HFFc6 (cell line): ENCODE measurements around the gene DSEL. TPM values are rescaled to one million over a fixed set of nuclear protein-coding genes. Genes with fewer than 3 reads are reported as not detected.

Experiments
- DNase-seq: peaks from one replicate; pipeline ENCODE4 v3.0.0-alpha.2; 2018
- H3K27ac Mint-ChIP-seq: 2 replicates; pipeline ENCODE4 v1.8.0; 2020; ENCODE audit warnings: mild to moderate bottlenecking, mixed read lengths
- H3K27me3 Mint-ChIP-seq: 2 replicates; pipeline ENCODE4 v1.8.0; 2021; ENCODE audit warnings: mild to moderate bottlenecking, moderate library complexity, mixed read lengths; ENCODE audit not compliant: insufficient read depth
- H3K36me3 Mint-ChIP-seq: 2 replicates; pipeline ENCODE4 v1.8.0; 2021; ENCODE audit warnings: low read depth, mixed read lengths
- H3K4me1 Mint-ChIP-seq: 2 replicates; pipeline ENCODE4 v1.8.0; 2020; ENCODE audit warnings: low read depth, mixed read lengths
- H3K4me3 Mint-ChIP-seq: 2 replicates; pipeline ENCODE4 v1.8.0; 2020; ENCODE audit warnings: mild to moderate bottlenecking, moderate library complexity, mixed read lengths
- H3K9me3 Mint-ChIP-seq: 2 replicates; pipeline ENCODE4 v1.8.0; 2020; ENCODE audit warnings: mild to moderate bottlenecking, mixed read lengths
- total RNA-seq, 6 experiments: library from RNA; stranded (reverse); fragmentation: NEBNext Ultra II Directional; extraction: Animal tissue kit (Norgen Biotek cat#: 25700); gene quantifications; 2 replicates in 1 of 6; 3 replicates in 5 of 6; pipeline ENCODE4 v1.2.3, GENCODE V29; 2021
- TF ChIP-seq, protein P1 (sequence below): fragments of 200-600 bp; sonication (generic); IDR thresholded peaks from 2 replicates; pipeline ENCODE4 v1.5.0; 2021; ENCODE audit warnings: antibody characterized with exemption, mild to moderate bottlenecking

Gene DSEL
- total RNA-seq, 6 experiments from 2014 or later = 71.4 to 87.0 (median 80.1) TPM

DNA sequence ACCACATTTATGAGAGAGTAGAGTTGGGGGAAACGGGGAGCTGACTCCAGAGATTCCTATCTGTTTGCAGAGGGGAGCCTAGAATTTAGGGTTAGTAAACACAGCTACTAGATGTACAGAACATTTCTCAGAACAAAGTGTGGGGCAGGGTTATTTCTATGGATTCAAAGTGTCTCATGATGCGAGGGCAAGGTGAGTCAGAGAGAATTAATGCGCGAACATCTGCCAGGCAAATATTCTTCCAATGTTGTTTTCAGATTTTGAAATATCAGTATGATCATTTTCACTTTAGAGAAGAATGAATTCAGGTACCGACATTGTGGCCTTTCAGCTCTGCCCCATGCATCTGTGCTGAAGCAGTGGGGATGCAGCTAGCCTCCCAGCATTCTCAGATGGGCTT is 2.0 kb upstream of the DSEL start:
- no peak overlapping the region for H3K27ac Mint-ChIP-seq
- peaks cover 26% of the 10 kb centered on the region for H3K36me3 Mint-ChIP-seq
- H3K9me3 Mint-ChIP-seq = no peaks in the 10 kb centered on the region
- TF ChIP-seq, protein P1, sequence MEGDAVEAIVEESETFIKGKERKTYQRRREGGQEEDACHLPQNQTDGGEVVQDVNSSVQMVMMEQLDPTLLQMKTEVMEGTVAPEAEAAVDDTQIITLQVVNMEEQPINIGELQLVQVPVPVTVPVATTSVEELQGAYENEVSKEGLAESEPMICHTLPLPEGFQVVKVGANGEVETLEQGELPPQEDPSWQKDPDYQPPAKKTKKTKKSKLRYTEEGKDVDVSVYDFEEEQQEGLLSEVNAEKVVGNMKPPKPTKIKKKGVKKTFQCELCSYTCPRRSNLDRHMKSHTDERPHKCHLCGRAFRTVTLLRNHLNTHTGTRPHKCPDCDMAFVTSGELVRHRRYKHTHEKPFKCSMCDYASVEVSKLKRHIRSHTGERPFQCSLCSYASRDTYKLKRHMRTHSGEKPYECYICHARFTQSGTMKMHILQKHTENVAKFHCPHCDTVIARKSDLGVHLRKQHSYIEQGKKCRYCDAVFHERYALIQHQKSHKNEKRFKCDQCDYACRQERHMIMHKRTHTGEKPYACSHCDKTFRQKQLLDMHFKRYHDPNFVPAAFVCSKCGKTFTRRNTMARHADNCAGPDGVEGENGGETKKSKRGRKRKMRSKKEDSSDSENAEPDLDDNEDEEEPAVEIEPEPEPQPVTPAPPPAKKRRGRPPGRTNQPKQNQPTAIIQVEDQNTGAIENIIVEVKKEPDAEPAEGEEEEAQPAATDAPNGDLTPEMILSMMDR = no peak
- DNase-seq = no peak
- peaks cover 57% of the 10 kb centered on the region for H3K4me1 Mint-ChIP-seq
- H3K4me3 Mint-ChIP-seq = no peak overlapping the region
- H3K27me3 Mint-ChIP-seq = peaks cover 4% of the 10 kb centered on the region

DNA sequence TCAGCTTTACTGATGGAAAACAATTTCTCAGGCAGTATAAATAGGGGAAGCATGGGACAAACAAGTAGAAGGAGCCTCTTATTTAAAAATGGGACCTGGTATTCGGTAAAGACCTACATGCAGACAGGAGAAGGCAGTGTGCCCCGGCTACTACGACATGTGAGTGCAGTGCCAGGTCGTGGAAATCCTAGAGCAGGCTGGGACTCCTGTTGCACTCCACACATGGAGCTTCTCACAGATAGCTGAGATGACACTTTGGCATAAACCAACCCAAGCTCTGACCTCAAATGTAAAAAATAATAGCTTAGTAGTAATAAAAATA is 885 bp upstream of the DSEL start:
- peak overlapping the region; percentile 90 for H3K27ac Mint-ChIP-seq
- H3K27me3 Mint-ChIP-seq = peaks cover 4% of the 10 kb centered on the region
- H3K4me3 Mint-ChIP-seq = peak overlapping the region; percentile 92
- H3K4me1 Mint-ChIP-seq = peaks cover 63% of the 10 kb centered on the region
- peaks cover 37% of the 10 kb centered on the region for H3K36me3 Mint-ChIP-seq
- TF ChIP-seq, protein P1 = no peak
- no peak for DNase-seq
- H3K9me3 Mint-ChIP-seq = no peaks in the 10 kb centered on the region

DNA sequence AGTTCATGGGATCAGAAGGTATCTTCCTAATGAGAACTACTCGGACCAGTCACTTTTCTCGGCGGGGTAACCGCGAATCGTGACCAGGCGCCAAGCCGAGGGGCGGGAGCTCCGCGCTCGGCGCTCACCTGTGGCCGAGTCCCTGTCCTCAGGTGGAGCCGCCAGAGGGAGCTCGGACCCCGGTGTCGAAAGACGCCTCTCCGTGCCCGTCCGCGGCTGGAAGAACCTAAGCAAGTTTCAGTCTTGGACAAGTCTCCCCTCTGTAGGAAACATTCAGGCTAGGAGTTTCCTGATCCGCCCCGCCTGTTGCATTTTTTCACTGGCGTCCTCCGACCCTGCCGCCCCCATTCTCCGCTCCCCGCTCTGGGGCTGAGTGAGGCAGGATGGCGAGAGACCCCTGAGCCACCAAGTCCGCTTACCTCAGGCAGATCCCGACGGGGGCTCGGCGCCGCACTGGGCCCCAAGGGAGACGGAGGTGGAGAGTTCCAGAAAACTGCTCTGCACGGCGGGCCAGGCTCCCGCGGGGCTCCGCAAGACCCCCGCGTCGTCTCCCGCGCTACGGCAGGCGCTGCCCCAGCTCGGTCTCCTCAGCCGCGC is 480 bp downstream of the DSEL start:
- TF ChIP-seq, protein P1 = peak; percentile 87
- peaks cover 50% of the 10 kb centered on the region for H3K36me3 Mint-ChIP-seq
- peak overlapping the region; percentile 92 for H3K4me3 Mint-ChIP-seq
- peaks cover 76% of the 10 kb centered on the region for H3K4me1 Mint-ChIP-seq
- peaks cover 4% of the 10 kb centered on the region for H3K27me3 Mint-ChIP-seq
- peak; percentile 78 for DNase-seq
- no peaks in the 10 kb centered on the region for H3K9me3 Mint-ChIP-seq
- H3K27ac Mint-ChIP-seq = peak overlapping the region; percentile 92

DNA sequence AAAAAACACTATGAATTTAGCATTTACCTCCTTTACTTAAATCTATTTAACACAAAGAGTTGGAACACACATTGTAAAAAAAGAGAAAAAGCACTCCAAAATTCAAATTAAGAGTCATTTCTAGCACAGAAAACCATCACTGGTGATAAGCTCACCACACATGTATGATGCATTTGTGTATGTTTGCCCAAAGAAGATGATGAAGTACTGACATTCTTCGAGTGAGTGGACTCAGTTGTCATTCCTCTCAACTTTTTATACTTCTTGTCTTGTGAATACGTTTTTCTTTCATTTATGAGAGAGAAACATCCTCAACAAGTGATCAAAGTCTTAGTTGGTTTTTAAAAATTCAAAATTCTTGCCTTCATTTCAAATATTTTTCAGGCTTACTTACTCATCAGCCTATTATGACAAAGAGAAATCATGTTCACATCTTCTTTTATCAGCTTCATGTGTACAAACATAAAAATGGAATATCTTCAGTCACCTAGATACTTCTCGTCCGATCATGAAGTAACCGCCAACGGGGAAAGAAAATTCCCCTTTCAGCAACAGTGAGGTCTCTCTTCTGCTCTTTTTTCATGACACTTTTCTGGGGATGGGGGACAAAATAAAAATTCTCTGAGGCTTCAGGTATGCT is 1.5 kb downstream of the DSEL start:
- Mint-ChIP-seq H3K27ac (peak overlapping the region; percentile 92), H3K4me1 (peaks cover 78% of the 10 kb centered on the region), H3K9me3 (no peaks in the 10 kb centered on the region), H3K27me3 (peaks cover 4% of the 10 kb centered on the region), H3K4me3 (peak overlapping the region; percentile 92), H3K36me3 (peaks cover 60% of the 10 kb centered on the region)
- no peak for DNase-seq
- TF ChIP-seq, protein P1 = no peak

DNA sequence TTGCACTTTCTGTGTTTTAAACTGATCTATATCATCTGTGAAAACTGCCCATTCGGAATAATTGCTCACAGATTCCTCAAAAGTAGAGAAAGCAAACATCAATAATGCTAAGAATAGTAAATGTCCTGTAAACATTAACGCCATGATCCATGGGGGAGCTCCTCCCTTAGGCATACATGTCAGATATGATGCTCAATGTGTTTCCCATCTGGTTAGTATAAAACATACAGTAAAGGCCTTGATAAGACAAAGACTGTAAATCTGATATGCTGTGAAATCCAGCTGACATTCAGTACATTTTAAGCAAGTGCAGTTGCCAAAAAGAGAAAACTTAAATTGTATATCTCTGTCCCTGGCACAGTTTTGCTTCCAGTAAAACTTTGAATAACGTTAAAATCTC is 2.1 kb downstream of the DSEL start:
- 0 out of 2 replicates have a peak overlapping the region, but pooled peaks have one; percentile 31 for H3K27ac Mint-ChIP-seq
- DNase-seq = no peak
- peaks cover 4% of the 10 kb centered on the region for H3K27me3 Mint-ChIP-seq
- TF ChIP-seq, protein P1 = no peak
- peaks cover 65% of the 10 kb centered on the region for H3K36me3 Mint-ChIP-seq
- H3K4me3 Mint-ChIP-seq = peak overlapping the region; percentile 92
- peaks cover 78% of the 10 kb centered on the region for H3K4me1 Mint-ChIP-seq
- no peaks in the 10 kb centered on the region for H3K9me3 Mint-ChIP-seq
